ENCODE data around the gene MYT1. TPM values are rescaled to one million over a fixed set of nuclear protein-coding genes. Genes with fewer than 3 reads are reported as not detected.
"Not testable (repeated sequence)": the region's sequence is repeated elsewhere in the genome, so short reads cannot be mapped to it uniquely, and the experiment has no call there.

MYT1 gene
- total RNA-seq, 1 donor from 2014 or later: not detected

DNA sequence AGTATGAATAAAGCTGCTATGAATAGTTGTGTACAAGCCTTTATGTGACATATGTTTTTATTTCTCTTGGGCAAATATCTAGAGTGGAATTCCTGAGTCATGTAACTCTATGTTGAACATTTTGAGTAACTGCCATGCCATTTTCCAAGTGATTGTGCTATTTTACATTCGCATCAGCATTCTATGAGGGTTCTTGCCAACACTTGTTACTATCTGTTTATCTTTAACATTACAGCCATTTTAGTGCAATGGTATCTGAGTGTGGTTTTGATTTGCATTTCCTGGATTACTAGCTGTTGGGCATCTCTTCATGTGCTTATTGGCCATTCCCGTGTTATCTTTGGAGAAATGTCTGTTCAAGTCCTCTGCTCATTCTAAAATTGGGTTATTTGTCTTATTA, 19.1 kb downstream of the MYT1 start:
- Histone ChIP-seq H3K4me1 (no peaks in the 10 kb centered on the region), H3K9me3 (no peaks in the 10 kb centered on the region)
- intact Hi-C loops (cut with DNase I): no loop called here

DNA sequence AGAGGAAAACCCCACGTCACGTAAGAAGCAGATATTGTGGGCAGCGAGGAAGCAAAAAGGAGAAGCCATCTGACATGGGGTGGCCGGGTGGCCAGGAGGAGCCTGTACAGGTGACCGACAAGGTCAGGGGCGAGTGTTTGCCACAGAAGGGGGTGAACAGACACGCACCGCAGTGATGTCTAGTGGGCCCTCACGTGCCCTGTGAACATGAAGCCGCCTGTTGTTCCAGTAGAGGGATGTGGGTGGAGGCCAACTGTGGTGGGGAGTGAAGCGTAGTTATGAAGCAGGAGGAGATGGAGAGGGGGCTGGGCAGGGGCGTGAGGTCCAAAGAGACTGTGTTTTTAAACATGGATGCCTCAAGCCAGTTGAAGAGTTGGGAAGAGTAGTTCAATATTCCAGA, 20.5 kb downstream of the MYT1 start:
- Histone ChIP-seq H3K27me3 (no peaks in the 10 kb centered on the region), H3K36me3 (no peaks in the 10 kb centered on the region), H3K4me3 (no peak overlapping the region), H3K9me3 (no peaks in the 10 kb centered on the region), H3K27ac (no peak overlapping the region), H3K4me1 (no peaks in the 10 kb centered on the region)
- no peak for DNase-seq (ENCODE audit: low spot score in 2 of 2)
- no peak for TF ChIP-seq CTCF (IDR thresholded peaks at IDR 0.05)
- intact Hi-C loops (cut with DNase I): no loop called here

More for the DNA sequence above, 19.1 kb downstream of the MYT1 start:
- TF ChIP-seq CTCF (IDR thresholded peaks at IDR 0.05): no peak
- H3K36me3 ChIP-seq: no peaks in the 10 kb centered on the region
- DNase-seq (ENCODE audit: low spot score in 2 of 2): no peak
- no peaks in the 10 kb centered on the region for H3K27me3 ChIP-seq
- no peak overlapping the region for H3K27ac ChIP-seq
- no peak overlapping the region for H3K4me3 ChIP-seq

GRCh38 chr20:64185276-64185900, 21.1 kb downstream of the MYT1 start:
- no peak overlapping the region for H3K27ac ChIP-seq
- DNase-seq (ENCODE audit: low spot score in 2 of 2): no peak
- intact Hi-C loops (cut with DNase I): no loop called here
- H3K4me3 ChIP-seq: no peak overlapping the region
- no peaks in the 10 kb centered on the region for H3K27me3 ChIP-seq
- TF ChIP-seq CTCF (IDR thresholded peaks at IDR 0.05): no peak
- no peaks in the 10 kb centered on the region for H3K36me3 ChIP-seq
- H3K4me1 ChIP-seq: no peaks in the 10 kb centered on the region
- H3K9me3 ChIP-seq: no peaks in the 10 kb centered on the region

DNA sequence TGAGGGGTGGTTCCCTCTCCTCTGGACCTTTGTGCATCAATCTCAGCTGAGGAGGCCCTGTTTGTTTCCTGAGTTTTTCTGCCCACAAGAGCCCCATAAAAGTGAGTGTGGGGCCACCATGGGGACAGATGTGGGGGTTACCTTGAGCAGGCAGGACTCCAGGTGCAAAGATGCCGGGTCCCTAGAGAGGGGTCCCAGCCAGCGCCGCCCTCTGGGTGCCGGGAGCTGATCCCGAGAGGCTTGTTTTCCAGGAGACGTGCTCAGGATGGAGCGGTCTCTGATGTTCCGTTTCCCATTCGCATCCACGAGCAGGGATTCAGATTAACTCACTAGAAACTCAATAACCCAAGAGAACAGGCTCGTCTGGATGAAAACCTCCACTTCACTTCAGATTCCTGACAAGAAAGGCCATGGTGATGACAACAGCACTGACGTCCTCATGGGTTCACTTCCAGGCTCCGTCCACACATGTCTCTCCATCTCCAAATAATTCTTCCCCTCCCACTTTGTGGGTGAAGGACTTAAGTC, 21.9 kb downstream of the MYT1 start:
- Histone ChIP-seq H3K4me1 (no peaks in the 10 kb centered on the region), H3K9me3 (no peaks in the 10 kb centered on the region), H3K36me3 (no peaks in the 10 kb centered on the region), H3K4me3 (no peak overlapping the region), H3K27me3 (no peaks in the 10 kb centered on the region), H3K27ac (no peak overlapping the region)
- intact Hi-C loops (cut with DNase I): no loop called here
- TF ChIP-seq CTCF (IDR thresholded peaks at IDR 0.05): no peak
- DNase-seq (ENCODE audit: low spot score in 2 of 2): no peak

- DNase-seq (ENCODE audit: low spot score in 2 of 2); intact Hi-C loops (cut with DNase I); H3K27me3 ChIP-seq: not testable (repeated sequence)
Observed at GRCh38 chr20:64187213-64187612, 23.0 kb downstream of the MYT1 start.

DNA sequence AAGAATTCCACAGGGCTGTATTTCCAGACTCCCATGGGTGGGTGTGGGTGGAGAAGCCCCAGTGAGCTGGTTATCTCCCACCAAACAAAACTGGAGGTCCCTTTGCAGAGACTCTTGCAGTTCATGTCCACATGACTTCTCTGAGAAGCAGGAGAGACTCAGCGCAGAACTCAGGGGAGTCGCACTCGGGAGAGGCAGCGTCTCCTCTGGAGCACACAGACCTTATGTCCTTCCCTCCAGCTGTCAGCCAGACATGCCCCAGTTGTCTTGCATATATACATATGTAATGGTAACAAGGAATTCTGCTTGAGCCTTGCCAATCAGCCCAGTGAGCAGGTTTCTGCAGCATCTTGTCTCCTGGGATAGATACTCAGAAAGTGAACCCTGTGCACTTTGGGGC, 23.8 kb downstream of the MYT1 start:
- no peak for DNase-seq (ENCODE audit: low spot score in 2 of 2)
- H3K36me3 ChIP-seq: no peaks in the 10 kb centered on the region
- intact Hi-C loops (cut with DNase I): no loop called here
- no peak overlapping the region for H3K4me3 ChIP-seq
- no peaks in the 10 kb centered on the region for H3K9me3 ChIP-seq
- TF ChIP-seq CTCF (IDR thresholded peaks at IDR 0.05): no peak
- H3K27ac ChIP-seq: no peak overlapping the region
- no peaks in the 10 kb centered on the region for H3K27me3 ChIP-seq
- H3K4me1 ChIP-seq: no peaks in the 10 kb centered on the region

More at GRCh38 chr20:64187213-64187612, 23.0 kb downstream of the MYT1 start:
- not testable (repeated sequence) for H3K36me3 ChIP-seq, H3K4me1 ChIP-seq, H3K27ac ChIP-seq, H3K9me3 ChIP-seq, H3K4me3 ChIP-seq

Data from ascending aorta (tissue), 2 donors.